IPS-NIHi11 (cell line): Measurements from ENCODE around the gene TAL2.

ENCODE experiments used
- DNase-seq: peaks from one replicate; pipeline ENCODE4 v3.0.0; 2012; ENCODE audit warnings: mixed read lengths, low spot score

Gene TAL2

GRCh38 chr9:105710638-105711037 is 48.4 kb downstream of the TAL2 start:
- DNase-seq = no peak

GRCh38 chr9:105711867-105712266 is 49.6 kb downstream of the TAL2 start:
- DNase-seq = no peak

- DNase-seq = no peak
Observed at GRCh38 chr9:105712297-105712696, 50.0 kb downstream of the TAL2 start.
